Stimulated activated CD4-positive, alpha-beta T cell treated with anti-CD3 and anti-CD28 coated beads, Interleukin-1b, Interleukin-23, amount 100 ng/mL, for 48 hours (primary cell): ENCODE measurements around the gene NKX6-2.
"Not testable (repeated sequence)": the region's sequence is repeated elsewhere in the genome, so short reads cannot be mapped to it uniquely, and the experiment has no call there.

Experiments used
- DNase-seq: peaks from one replicate; pipeline ENCODE4 v3.0.0-alpha.2; 2020

The NKX6-2 gene

GRCh38 chr10:132785723-132786475 lies at the start of gene NKX6-2:
TSS of gene NKX6-2 (minus strand) at chr10:132786147. CDS start at chr10:132785948, 199 bp downstream.
- no peak for DNase-seq

GRCh38 chr10:132834891-132835847 lies 49.2 kb upstream of the NKX6-2 start:
- DNase-seq: no peak

- no peak for DNase-seq
Measured at GRCh38 chr10:132834311-132834761, 48.4 kb upstream of the NKX6-2 start.

- DNase-seq: no peak
Measured at GRCh38 chr10:132833421-132834111, 47.6 kb upstream of the NKX6-2 start.

GRCh38 chr10:132832186-132832969 lies 46.4 kb upstream of the NKX6-2 start:
- no peak for DNase-seq

GRCh38 chr10:132829403-132829802 lies 43.5 kb upstream of the NKX6-2 start:
- DNase-seq: no peak

GRCh38 chr10:132828681-132829080 lies 42.7 kb upstream of the NKX6-2 start:
- no peak for DNase-seq

- DNase-seq: no peak
Measured at GRCh38 chr10:132827861-132828539, 42.1 kb upstream of the NKX6-2 start.

- no peak for DNase-seq
Measured at GRCh38 chr10:132827423-132827789, 41.5 kb upstream of the NKX6-2 start.

- DNase-seq: no peak
Measured at GRCh38 chr10:132826524-132827422, 40.8 kb upstream of the NKX6-2 start.

- not testable (repeated sequence) for DNase-seq
Measured at GRCh38 chr10:132825783-132826523, 40.0 kb upstream of the NKX6-2 start.

GRCh38 chr10:132820056-132820455 lies 34.1 kb upstream of the NKX6-2 start:
- DNase-seq: no peak

- no peak for DNase-seq
Measured at GRCh38 chr10:132817701-132818211, 31.8 kb upstream of the NKX6-2 start.

- DNase-seq: no peak
Measured at GRCh38 chr10:132816718-132817117, 30.8 kb upstream of the NKX6-2 start.

- no peak for DNase-seq
Measured at GRCh38 chr10:132815168-132815857, 29.4 kb upstream of the NKX6-2 start.

- DNase-seq: no peak
Measured at GRCh38 chr10:132814469-132814856, 28.5 kb upstream of the NKX6-2 start.

- no peak for DNase-seq
Measured at GRCh38 chr10:132813560-132814468, 27.9 kb upstream of the NKX6-2 start.

GRCh38 chr10:132813001-132813401 lies 27.1 kb upstream of the NKX6-2 start:
- no peak for DNase-seq
